ENCODE measurements around the gene YJU2. TPM values are rescaled to one million over a fixed set of nuclear protein-coding genes. Genes with fewer than 3 reads are reported as not detected.
"Not testable (repeated sequence)": the region's sequence is repeated elsewhere in the genome, so short reads cannot be mapped to it uniquely, and the experiment has no call there.

YJU2 gene
- total RNA-seq, 2 experiments from 2014 or later: 27.9 to 29.0 TPM

GRCh38 chr19:4279530-4280422 is 32.9 kb downstream of the YJU2 start:
- Mint-ChIP-seq H3K4me3 (peak overlapping the region; percentile 71), H3K36me3 (no peaks in the 10 kb centered on the region), H3K27me3 (peaks cover 34% of the 10 kb centered on the region), H3K4me1 (peaks cover 4% of the 10 kb centered on the region), H3K9me3 (no peaks in the 10 kb centered on the region), H3K27ac (no peak overlapping the region)
- no peak for ATAC-seq (ENCODE audit: low read depth)
- POLR2A ChIA-PET: interaction anchor here (0.6 to 1.8 kb wide), 7 partner anchors 15 to 554 kb away, joined by 3 to 7 read pairs (median 4); partner anchors contain the start of genes MPND and YJU2
- DNase-seq: no peak

GRCh38 chr19:4284176-4284958 is 37.5 kb downstream of the YJU2 start:
- POLR2A ChIA-PET: no interaction called here
- Mint-ChIP-seq H3K27me3 (peaks cover 25% of the 10 kb centered on the region), H3K4me3 (no peak overlapping the region), H3K27ac (no peak overlapping the region), H3K9me3 (no peaks in the 10 kb centered on the region), H3K36me3 (no peaks in the 10 kb centered on the region), H3K4me1 (peaks cover 2% of the 10 kb centered on the region)
- DNase-seq (no peak), ATAC-seq (ENCODE audit: low read depth) (no peak)

- no peak for DNase-seq
- H3K4me1 Mint-ChIP-seq: no peaks in the 10 kb centered on the region
- POLR2A ChIA-PET: no interaction called here
- no peaks in the 10 kb centered on the region for H3K36me3 Mint-ChIP-seq
- no peaks in the 10 kb centered on the region for H3K9me3 Mint-ChIP-seq
- H3K4me3 Mint-ChIP-seq: no peak overlapping the region
- ATAC-seq (ENCODE audit: low read depth): no peak
- H3K27me3 Mint-ChIP-seq: peaks cover 21% of the 10 kb centered on the region
- no peak overlapping the region for H3K27ac Mint-ChIP-seq
Observed at GRCh38 chr19:4284974-4285373, 38.1 kb downstream of the YJU2 start.

DNA sequence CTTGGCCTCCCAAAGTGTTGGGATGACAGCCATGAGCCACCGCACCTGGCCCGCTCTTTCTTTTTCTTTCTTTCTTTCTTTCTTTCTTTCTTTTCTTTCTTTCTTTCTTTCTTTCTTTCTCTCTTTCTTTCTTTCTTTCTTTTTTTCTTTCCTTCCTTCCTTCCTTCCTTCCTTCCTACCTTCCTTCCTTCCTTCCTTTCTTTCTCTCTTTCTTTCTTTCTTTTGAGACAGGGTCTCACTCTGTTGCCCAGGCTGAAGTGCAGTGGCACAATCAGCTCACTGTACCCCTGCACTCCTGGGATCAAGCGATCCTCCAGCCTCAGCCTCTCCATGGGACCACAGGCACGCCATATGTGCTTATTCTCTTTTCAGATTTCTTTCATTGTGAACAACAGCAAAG is 39.3 kb downstream of the YJU2 start:
- ATAC-seq (ENCODE audit: low read depth); H3K4me1 Mint-ChIP-seq; H3K27me3 Mint-ChIP-seq; H3K4me3 Mint-ChIP-seq; H3K36me3 Mint-ChIP-seq; H3K27ac Mint-ChIP-seq; DNase-seq; H3K9me3 Mint-ChIP-seq; POLR2A ChIA-PET: not testable (repeated sequence)

- Mint-ChIP-seq H3K4me3 (no peak overlapping the region), H3K27me3 (no peaks in the 10 kb centered on the region), H3K9me3 (no peaks in the 10 kb centered on the region), H3K27ac (no peak overlapping the region), H3K4me1 (no peaks in the 10 kb centered on the region), H3K36me3 (no peaks in the 10 kb centered on the region)
- ATAC-seq (ENCODE audit: low read depth) (no peak), DNase-seq (no peak)
- POLR2A ChIA-PET: no interaction called here
Observed at GRCh38 chr19:4288091-4288777, 41.4 kb downstream of the YJU2 start.

DNA sequence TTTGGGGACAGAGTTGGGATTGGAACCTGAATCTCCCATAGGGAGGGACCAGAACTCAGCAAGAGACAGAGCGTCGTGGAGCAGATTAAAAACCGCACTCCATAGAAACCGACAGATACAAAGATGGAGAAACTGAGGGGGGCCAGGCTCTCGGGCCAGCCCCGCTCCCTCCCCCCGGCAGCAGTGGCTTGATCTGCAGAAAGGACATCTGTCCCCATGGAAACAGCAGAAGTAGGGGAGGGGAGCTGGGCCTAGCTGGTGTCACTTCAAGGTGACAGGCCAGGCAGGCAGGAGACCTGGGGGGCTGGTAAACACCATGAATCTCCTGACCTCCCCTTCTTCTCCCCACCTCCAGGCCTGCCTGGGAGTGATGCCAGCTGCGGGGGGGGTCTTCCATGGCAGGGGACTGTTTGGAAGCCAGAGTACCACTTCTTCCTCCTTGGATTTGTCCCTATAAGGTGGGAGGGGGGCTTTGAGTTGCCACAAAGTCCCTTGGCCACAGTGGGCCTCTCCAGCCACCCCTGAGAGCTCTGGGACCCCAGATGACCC is 44.4 kb downstream of the YJU2 start:
- H3K36me3 Mint-ChIP-seq: no peaks in the 10 kb centered on the region
- H3K4me1 Mint-ChIP-seq: no peaks in the 10 kb centered on the region
- DNase-seq (no peak), ATAC-seq (ENCODE audit: low read depth) (no peak)
- POLR2A ChIA-PET: no interaction called here
- no peaks in the 10 kb centered on the region for H3K9me3 Mint-ChIP-seq
- H3K27ac Mint-ChIP-seq: no peak overlapping the region
- H3K4me3 Mint-ChIP-seq: no peak overlapping the region
- H3K27me3 Mint-ChIP-seq: no peaks in the 10 kb centered on the region

DNA sequence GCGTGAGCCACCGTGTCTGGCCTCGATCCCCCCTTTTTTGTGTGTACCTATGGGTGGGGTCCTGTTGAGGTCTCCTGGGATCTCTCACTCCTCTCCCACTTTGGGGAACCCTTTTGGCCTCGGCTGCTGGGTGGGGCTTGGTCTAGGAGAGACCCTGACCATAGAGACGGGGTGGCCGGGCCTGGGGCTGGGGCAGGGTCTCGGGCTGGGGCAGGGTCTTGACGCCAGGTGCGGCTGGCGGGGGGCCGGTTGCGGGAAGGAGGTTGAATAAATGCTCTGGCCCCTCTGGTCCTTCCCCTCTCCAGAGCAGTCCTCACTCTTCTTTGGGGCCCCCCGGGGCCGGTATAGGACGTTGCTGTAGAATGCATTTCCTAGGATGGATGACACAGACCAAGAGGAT is 45.6 kb downstream of the YJU2 start:
- Mint-ChIP-seq H3K27me3 (no peaks in the 10 kb centered on the region), H3K27ac (no peak overlapping the region), H3K36me3 (no peaks in the 10 kb centered on the region), H3K9me3 (no peaks in the 10 kb centered on the region), H3K4me1 (no peaks in the 10 kb centered on the region), H3K4me3 (no peak overlapping the region)
- ATAC-seq (ENCODE audit: low read depth): no peak
- POLR2A ChIA-PET: no interaction called here
- DNase-seq: no peak

DNA sequence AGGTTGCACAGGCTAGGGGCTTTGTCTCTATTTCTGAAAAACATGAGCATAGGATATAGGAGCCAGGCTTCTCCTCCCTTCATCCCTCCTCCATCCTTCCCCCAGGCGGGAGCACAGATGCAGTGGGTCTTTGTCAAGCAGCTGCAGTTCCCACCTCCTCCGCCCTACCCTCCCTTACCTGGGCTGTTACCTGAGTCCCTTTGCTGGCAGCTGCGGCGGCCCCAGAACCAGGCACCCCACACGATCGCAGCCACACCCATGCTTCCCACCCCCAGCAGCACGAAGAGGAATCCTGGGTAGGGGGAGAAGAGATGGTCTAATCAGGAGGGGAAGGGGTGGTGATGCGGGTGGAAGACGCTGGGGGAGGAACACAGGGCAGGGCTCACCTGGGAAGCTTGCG is 47.5 kb downstream of the YJU2 start:
- no peak overlapping the region for H3K27ac Mint-ChIP-seq
- no peak for ATAC-seq (ENCODE audit: low read depth)
- peaks cover 5% of the 10 kb centered on the region for H3K4me1 Mint-ChIP-seq
- H3K9me3 Mint-ChIP-seq: no peaks in the 10 kb centered on the region
- H3K4me3 Mint-ChIP-seq: no peak overlapping the region
- DNase-seq: no peak
- POLR2A ChIA-PET: interaction anchor here (0.5 kb wide), 1 partner anchor 8 kb away, joined by 8 read pairs; no protein-coding TSS in a partner anchor
- no peaks in the 10 kb centered on the region for H3K27me3 Mint-ChIP-seq
- no peaks in the 10 kb centered on the region for H3K36me3 Mint-ChIP-seq

GRCh38 chr19:4295972-4296771 is 49.3 kb downstream of the YJU2 start:
- POLR2A ChIA-PET: no interaction called here
- Mint-ChIP-seq H3K27me3 (no peaks in the 10 kb centered on the region), H3K27ac (no peak overlapping the region), H3K9me3 (no peaks in the 10 kb centered on the region), H3K4me1 (peaks cover 13% of the 10 kb centered on the region), H3K36me3 (peaks cover 3% of the 10 kb centered on the region), H3K4me3 (no peak overlapping the region)
- no peak for ATAC-seq (ENCODE audit: low read depth)
- DNase-seq: no peak

DNA sequence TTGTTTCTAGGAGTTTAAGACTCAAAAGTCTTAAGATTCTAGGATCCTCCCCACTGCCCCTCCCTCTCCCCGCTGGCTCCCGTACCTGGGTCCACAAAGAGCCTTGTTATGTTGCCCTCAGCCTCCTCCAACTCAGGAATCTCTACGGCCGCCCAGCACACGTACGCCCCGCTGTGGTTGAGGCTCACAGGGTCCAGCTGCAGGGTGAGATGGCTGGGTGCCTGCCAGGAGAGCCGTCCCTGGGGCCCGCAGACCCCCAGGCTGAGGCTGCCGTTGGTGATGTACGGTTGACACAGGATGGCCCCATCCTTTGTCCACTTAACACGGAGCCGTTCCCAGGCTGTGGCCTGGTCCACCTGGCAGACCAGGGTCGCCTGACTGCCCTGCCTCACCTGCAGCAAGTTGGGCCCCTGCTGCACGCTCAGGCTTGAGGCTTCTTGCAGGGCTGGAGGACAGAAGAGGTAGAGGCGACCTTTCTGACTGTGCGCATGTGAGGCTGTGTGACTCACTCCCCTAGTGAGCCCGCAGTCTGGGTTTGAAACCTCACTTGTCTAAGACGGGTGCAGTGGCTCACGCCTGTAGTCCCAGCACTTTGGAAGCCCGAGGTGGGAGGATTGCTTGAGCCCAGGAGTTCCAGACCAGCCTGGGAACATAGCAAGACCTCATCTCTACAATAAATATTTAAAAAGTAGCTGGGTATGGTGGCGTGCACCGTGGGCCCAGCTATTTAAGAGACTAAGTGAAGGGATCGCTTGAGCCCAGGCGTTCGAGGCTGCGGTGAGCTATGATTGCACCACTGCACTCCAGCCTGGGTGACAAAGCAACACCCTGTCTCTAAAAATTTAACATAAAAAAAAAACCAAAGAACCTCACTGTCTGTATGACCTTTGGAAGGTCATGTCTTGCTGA is 51.3 kb downstream of the YJU2 start:
- Mint-ChIP-seq H3K9me3 (no peaks in the 10 kb centered on the region), H3K27me3 (no peaks in the 10 kb centered on the region), H3K4me1 (peaks cover 22% of the 10 kb centered on the region), H3K4me3 (no peak overlapping the region), H3K27ac (no peak overlapping the region), H3K36me3 (peaks cover 4% of the 10 kb centered on the region)
- ATAC-seq (ENCODE audit: low read depth) (peak; percentile 40), DNase-seq (no peak)
- POLR2A ChIA-PET: no interaction called here

DNA sequence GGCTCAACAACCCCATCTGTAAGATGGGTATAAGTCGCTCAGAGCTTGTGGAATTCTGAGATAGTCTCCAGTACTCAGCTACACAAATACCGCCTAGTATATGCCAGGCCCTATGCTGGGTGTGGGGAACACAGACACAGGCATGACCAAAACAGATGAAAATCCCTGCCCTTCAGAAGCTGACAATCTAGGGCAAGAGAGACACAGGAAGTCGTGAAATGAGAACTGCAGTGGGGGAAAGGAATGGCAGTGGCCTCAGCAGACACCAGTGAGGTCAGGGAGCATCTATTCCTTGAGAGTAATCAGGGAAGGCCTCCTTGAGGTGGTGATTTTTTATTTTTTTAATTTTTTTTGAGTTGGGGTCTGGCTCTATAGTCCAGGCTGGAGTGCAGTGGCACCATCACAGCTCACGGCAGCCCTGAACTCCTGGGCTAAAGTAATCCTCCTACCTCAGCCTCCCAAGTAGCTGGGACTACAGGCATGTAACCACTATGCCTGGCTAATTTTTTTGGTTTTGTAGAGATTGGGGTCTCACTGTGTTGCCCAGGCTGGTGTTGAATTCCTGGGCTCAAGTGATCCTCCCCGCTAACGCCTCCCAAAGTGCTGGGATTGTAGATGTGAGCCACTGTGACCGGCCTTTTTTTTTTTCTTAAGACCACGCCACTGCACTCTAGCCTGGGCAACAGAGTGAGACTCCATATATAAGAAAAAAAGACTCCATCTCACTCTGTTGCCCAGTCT is 52.1 kb downstream of the YJU2 start:
- peak overlapping the region; percentile 21 for H3K4me3 Mint-ChIP-seq
- ATAC-seq (ENCODE audit: low read depth) (no peak), DNase-seq (no peak)
- no peaks in the 10 kb centered on the region for H3K27me3 Mint-ChIP-seq
- H3K36me3 Mint-ChIP-seq: peaks cover 4% of the 10 kb centered on the region
- H3K27ac Mint-ChIP-seq: peak overlapping the region; percentile 74
- POLR2A ChIA-PET: interaction anchor here (1.2 to 2.1 kb wide), 2 partner anchors 20 to 44 kb away, joined by 4 to 8 read pairs; partner anchors contain the start of gene MPND
- H3K9me3 Mint-ChIP-seq: no peaks in the 10 kb centered on the region
- H3K4me1 Mint-ChIP-seq: peaks cover 27% of the 10 kb centered on the region

All from activated naive CD8-positive, alpha-beta T cell treated with anti-CD3 and anti-CD28 coated beads, Interleukin-2, amount 10 ng/mL, durations not matched to agents 7 days and 5 days (primary cell).